H7 (cell line): ENCODE results near the gene PLD2. TPM values are rescaled to one million over a fixed set of nuclear protein-coding genes. Genes with fewer than 3 reads are reported as not detected.
A peak's percentile ranks its signal among the peaks of the same experiment; 100 is the strongest.
"Not testable (repeated sequence)": the region's sequence is repeated elsewhere in the genome, so short reads cannot be mapped to it uniquely, and the experiment has no call there.

Experiments used
- DNase-seq: peaks from one replicate; pipeline ENCODE4 v3.0.0; 2012
- H3K27me3 ChIP-seq: 2 replicates; pipeline ENCODE4 v1.6.0; 2011; ENCODE audit warnings: mild to moderate bottlenecking, low read length; ENCODE audit not compliant: control insufficient read depth, insufficient read depth
- H3K36me3 ChIP-seq: replicated peaks from 2 replicates; pipeline ENCODE4 v1.5.1; 2011; ENCODE audit warnings: low read length; ENCODE audit not compliant: control insufficient read depth, insufficient read depth
- H3K4me3 ChIP-seq: 2 replicates; pipeline ENCODE4 v1.5.1; 2011; ENCODE audit warnings: low read depth, mild to moderate bottlenecking, control low read depth, low read length, moderate library complexity; ENCODE audit not compliant: insufficient read depth
- total RNA-seq: library from RNA; depleted of rRNA; stranded (reverse); fragments of >200 nt; shearing (Covaris generic); gene quantifications from 2 replicates; pipeline ENCODE4 v1.2.3, GENCODE V29; 2014

Gene PLD2
- total RNA-seq, 1 experiment from 2014 or later, result 36.5 TPM

DNA sequence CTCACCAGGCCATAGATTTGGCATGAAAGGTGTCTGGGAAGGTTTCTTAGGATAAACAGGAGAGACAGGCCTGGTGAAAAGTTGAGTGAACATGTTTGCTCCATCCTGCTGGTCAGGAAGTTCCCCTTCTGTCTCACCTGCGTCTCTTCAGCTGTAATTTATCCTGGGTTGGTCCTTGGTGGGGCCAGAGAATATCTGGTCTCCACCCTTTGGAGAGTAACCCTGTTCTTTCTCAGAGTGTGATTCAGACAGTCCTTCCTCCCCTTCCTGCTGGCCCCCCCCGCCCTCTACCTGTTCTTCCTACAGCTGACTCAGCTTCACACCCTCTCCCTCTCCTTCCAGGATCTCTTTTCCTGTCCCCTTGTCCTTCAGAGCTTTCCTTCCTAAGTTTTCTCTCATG lies 43.3 kb downstream of the PLD2 start:
- H3K27me3 ChIP-seq, result no peaks in the 10 kb centered on the region
- DNase-seq, result no peak
- H3K4me3 ChIP-seq, result no peak overlapping the region
- no peaks in the 10 kb centered on the region for H3K36me3 ChIP-seq

DNA sequence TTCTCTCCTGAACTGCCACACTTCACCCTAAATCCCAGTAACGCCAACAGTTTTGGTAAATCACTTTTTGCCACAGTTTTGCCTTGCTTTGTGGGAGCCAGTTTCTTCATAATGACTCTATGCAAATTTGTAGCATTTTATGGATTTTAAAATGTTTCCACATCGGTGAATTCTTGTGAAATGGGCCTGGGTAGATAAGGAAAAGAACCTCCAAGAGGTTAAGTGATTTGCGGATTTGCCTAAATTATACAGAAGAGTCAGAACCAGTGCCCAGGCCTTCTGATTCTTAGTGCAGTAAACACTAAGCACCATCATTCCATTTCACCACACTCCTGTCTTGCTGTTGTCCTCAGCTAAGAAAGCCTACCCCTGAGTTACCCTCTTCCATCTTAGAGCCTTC lies 44.1 kb downstream of the PLD2 start:
- no peaks in the 10 kb centered on the region for H3K27me3 ChIP-seq
- no peak overlapping the region for H3K4me3 ChIP-seq
- no peaks in the 10 kb centered on the region for H3K36me3 ChIP-seq
- DNase-seq, result no peak

DNA sequence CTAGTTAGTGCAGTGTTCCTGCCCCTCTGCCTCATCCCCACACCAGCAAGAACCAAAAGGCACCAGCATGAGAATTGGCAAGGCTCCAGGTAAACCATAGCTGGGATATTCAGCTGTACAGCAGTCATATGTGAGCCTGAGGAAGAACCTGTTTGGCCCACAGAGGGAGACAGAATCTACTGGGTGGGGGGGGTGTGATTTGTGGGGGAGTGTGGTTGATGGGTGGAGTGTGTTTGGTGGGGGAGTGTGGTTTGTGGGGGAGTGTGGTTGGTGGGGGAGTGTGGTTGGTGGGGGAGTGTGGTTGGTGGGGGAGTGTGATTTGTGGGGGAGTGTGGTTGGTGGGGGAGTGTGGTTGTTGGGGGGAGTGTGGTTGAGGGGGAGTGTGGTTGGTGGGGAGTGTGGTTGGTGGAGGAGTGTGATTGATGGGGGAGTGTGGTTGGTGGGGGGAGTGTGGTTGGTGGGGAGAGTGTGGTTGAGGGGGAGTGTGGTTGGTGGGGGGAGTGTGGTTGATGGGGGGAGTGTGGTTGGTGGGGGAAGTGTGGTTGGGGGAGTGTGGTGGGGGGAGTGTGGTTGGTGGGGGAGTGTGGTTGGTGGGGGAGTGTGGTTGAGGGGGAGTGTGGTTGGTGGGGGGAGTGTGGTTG lies 45.7 kb downstream of the PLD2 start:
- H3K36me3 ChIP-seq, result no peaks in the 10 kb centered on the region
- H3K4me3 ChIP-seq, result no peak overlapping the region
- H3K27me3 ChIP-seq, result no peaks in the 10 kb centered on the region
- DNase-seq, result no peak

DNA sequence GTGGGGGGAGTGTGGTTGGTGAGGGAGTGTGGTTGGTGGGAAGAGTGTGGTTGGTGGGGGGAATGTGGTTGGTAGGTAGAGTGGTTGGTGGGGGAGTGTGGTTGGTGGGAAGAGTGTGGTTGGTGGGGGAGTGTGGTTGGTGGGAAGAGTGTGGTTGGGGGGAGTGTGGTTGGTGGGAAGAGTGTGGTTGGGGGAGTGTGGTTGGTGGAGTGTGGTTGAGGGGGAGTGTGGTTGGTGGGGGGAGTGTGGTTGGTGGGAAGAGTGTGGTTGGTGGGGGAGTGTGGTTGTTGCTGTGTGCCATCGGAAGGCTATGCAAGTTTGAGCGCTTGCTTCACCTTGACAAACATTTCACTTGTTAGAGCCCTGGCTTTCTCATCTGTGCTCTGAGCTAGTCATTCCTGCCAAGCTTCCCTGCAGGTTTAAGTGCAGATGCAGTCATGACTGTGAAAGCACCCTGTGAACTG lies 46.3 kb downstream of the PLD2 start:
- Histone ChIP-seq H3K36me3 (no peaks in the 10 kb centered on the region), H3K27me3 (no peaks in the 10 kb centered on the region), H3K4me3 (no peak overlapping the region)
- no peak for DNase-seq

DNA sequence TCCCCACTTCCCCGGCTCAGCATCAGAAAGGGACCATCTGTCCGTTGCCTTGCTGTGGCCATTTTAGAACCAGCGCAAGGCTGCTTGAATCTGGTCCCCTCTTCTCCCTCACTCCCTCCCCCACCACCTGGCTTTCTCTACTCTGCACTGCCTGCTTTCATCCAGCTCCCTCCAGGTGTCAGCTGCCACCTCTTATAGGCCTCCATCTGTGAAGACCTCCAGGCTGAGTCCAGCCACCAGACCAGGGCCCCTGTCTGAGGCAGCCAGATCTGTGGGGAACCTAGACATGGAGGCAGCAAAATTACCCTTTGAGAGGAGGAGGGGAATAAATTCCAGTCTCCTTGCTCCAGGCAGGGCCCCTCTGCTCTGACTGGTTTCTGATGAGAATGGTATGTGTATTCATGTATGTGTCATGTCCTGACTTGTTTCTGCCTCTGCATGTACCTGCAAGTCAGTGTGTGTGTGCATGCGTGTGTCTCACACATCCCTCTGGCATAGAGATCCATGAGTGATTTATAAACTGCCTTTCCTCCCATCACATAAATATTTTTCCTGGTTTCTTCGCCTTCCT lies 47.2 kb downstream of the PLD2 start:
- DNase-seq, result no peak
- Histone ChIP-seq H3K4me3 (no peak overlapping the region), H3K36me3 (no peaks in the 10 kb centered on the region), H3K27me3 (no peaks in the 10 kb centered on the region)

DNA sequence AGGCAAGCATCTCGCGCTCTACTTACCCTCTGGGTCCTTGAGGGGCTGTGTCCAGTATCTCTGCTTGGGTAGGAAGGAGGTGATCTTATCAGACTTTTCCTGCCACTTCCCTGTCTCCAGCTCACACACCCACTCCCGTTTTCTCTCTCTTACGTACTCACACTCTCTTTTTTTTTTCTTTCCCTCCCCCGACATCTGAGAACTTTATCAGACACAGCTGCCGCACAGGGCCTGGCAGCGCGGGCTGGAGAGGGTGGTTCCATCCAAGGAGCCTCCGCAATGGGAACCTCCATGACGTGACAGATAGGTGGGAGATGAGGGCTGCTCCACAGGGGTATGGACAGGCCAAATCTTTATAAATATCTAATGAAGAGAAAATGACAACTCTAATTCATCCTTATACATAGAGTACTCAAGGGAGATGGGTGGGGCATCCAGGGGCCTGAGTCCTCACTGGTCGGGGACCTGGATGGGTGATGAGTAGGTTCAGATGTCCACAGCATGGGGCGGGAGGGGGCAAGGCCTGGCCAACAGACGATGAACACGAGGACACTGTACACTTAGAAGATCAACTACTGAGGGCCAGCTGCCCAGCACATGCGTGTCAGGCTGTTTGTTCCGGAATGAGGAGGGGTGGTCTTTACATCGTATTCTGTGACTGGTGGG lies 49.5 kb downstream of the PLD2 start:
- Histone ChIP-seq H3K36me3 (no peaks in the 10 kb centered on the region; the same call in 1 of the 2 replicates), H3K4me3 (no peak overlapping the region), H3K27me3 (no peaks in the 10 kb centered on the region)
- DNase-seq, result no peak

DNA sequence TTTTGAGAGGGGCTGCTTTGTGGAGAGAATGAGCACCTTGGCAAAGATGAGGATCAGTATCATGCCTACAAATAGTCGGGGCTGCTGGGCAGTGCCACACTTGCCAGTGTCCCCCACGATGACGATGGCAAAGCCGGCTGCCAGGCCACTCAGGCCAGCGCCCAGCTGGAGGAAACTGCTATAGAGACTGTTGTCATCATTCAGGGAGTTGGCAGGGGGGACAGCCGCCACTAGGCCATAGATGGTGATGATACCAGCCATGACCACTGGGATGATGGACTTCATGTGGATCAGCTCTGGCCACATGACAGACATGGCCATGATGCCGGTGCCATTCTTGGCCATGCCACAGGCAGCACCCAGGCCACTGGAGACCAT lies 50.0 kb downstream of the PLD2 start:
- no peak for DNase-seq
- no peaks in the 10 kb centered on the region; the same call in 1 of the 2 replicates for H3K36me3 ChIP-seq
- H3K4me3 ChIP-seq, result no peak overlapping the region
- H3K27me3 ChIP-seq, result no peaks in the 10 kb centered on the region

DNA sequence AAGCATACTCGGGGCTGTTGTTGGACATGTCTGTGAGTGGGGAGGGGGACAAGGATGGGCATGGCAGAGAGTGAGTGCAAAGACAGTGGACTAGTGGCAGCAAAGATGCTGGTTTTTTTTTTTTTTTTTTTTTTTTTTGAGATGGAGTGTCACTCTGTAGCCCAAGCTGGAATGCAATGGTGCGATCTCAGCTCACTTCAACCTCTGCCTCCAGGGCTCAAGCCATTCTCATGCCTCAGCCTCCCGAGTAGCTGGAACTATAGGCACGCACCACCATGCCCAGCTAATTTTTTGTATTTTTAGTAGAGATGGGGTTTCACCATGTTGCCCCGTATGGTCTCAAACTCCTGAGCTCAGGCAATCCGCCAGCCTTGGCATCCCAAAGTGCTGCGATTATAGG lies 50.4 kb downstream of the PLD2 start:
- not testable (repeated sequence) for H3K36me3 ChIP-seq, DNase-seq, H3K27me3 ChIP-seq, H3K4me3 ChIP-seq

DNA sequence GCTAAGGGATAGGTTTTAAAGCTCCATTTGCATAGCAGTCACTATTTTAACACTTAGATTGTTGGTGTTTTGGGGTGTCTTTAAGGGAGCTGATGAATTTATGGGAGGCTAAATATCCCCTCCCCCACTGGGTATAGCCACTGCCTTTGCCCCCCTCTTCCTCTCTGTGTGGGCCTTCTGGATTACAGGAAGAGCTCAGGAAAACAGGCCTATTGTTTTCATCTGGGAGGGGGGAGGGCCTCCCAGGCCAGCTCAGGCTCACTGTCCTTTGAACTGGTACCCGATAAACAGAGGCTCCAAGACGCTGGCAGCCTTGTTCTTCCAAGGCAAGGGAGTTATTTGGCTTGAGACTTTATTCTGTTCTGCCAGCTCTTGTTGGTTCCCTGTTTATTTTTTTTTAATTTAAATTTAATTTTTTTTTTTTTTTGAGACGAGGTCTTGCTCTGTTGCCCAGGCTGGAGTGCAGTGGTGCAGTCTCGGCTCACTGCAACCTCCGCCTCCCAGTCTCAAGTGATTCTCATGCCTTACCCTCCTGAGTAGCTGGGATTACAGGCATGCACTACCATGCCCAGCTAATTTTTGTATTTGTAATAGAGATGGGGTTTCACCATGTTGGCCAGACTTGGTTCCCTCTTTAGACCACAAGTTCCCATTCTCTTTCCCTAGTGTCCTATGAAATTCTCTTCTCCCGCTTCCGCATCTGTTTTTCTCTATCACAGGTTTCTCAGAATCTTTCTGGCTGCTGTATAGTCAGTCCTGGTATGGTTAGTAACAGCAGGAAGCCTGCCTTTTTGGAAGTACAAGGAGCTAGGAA lies 51.3 kb downstream of the PLD2 start:
- no peaks in the 10 kb centered on the region; the same call in 1 of the 2 replicates for H3K36me3 ChIP-seq
- H3K4me3 ChIP-seq, result no peak overlapping the region
- DNase-seq, result peak; percentile 90
- no peaks in the 10 kb centered on the region for H3K27me3 ChIP-seq

DNA sequence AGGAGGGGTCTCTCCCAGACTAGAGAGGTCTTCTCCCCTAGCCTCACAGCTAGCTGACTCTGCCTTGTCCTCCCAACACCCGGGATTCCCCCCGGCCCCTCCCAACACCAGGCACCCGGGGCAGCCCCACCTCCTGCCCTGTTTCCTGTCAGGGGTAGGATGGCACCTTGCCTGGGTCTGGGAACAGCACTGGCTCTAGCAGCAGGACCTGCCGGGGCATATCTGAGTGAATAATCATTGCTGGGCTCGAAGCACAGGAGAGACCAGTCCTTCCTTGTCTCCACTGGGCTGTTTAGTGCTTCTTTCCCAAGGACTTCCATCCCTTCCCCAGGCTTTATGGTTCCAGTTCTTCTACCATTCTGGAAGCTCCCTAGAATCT lies 51.9 kb downstream of the PLD2 start:
- Histone ChIP-seq H3K4me3 (no peak overlapping the region), H3K27me3 (no peaks in the 10 kb centered on the region), H3K36me3 (no peaks in the 10 kb centered on the region; the same call in 1 of the 2 replicates)
- peak; percentile 80 for DNase-seq

DNA sequence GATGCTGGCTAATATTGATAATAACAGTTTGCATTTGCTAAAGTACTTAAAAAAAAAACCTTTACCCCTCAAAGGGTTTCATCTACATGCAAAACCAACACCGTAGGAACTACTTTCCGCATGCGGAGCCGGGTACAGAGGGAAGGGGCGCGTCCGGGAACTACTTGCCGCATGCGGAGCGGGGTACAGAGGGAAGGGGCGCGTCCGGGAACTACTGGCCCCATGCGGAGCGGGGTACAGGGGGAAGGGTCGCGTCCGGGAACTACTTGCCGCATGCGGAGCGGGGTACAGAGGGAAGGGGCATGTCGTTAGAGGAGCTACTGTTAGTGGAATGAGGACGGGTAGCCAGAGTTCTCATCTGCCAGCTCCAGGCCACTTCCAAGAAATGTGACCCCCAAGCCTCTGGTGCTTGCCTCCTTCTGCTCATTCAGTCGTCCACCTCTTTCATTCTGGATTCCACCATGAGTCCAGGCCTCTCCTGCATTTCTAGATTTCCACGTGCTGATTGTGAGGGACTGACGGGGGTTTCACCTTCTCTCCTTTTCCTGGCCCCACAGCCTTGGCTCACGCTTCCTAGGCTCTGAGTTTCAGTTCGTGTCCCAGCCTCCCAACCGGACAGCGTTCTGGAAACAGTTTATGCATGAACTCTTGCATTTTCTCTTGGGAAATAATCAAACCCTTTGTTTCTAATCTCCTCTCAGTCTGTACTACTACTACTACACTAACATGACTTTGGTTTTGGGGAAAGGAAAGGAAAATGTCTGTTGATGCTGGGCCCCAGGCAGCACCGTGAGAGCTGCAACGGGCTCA lies 53.1 kb downstream of the PLD2 start:
- H3K27me3 ChIP-seq, result no peaks in the 10 kb centered on the region
- no peak overlapping the region for H3K4me3 ChIP-seq
- H3K36me3 ChIP-seq, result no peaks in the 10 kb centered on the region; the same call in 1 of the 2 replicates
- DNase-seq, result peak; percentile 57

DNA sequence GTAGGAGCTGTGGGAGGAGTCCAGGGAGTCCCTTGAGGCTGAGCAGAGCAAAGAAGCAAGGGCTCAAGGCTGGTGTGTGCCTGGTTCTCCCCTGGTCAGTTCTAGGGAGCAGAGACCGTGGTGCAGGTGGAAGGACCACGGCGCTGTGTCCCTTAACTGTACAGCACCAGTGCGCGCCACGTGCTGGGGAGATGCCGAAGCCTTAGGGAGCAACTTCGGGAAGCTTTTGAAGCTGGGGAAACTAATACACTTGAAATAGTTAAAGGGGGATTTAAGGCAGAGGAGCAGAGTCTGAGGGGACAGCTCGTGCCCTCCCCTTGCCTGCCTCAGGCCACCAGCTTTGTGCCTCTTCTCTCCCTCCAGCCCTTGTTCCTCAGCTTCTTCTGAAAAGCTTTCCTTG lies 53.7 kb downstream of the PLD2 start:
- Histone ChIP-seq H3K27me3 (no peaks in the 10 kb centered on the region), H3K36me3 (no peaks in the 10 kb centered on the region; the same call in 1 of the 2 replicates), H3K4me3 (no peak overlapping the region)
- DNase-seq, result no peak

DNA sequence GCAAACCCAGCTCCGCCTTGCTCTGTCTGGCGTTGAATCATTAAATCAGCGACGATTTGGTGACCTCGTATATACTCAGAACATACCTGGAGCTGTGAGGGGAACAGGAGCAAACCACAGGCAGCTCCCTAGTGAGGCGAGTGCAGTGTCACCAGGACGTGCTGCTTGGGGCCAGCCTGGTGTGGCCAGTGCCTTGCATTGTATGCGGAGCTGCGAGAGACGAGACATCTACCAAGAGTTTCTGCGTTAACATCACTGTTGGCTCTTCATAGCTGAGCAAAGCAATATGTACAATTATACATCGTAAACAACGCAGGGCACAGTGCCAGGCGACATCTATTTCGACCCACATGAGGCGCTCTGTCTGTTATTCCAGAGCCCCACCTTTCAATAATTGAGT lies 54.1 kb downstream of the PLD2 start:
- H3K36me3 ChIP-seq, result no peaks in the 10 kb centered on the region; the same call in 1 of the 2 replicates
- H3K4me3 ChIP-seq, result no peak overlapping the region
- H3K27me3 ChIP-seq, result no peaks in the 10 kb centered on the region
- no peak for DNase-seq

DNA sequence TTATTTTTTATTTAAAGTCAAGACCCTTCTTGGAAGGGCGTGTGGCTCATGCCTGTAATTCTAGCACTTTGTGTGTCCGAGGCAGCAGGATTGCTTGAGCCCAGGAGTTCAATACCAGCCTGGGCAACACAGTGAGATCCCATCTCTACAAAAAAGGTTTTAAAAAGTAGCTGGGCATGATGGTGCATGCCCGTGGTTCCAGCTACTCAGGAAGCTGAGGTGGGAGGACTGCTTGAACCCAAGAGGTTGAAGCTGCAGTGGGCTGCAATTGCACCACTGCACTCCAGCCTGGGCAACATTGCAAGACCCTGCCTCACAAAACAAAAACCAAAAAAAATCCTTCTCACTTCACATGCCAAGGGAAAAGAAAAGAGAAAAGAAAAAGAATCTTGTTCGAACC lies 55.8 kb downstream of the PLD2 start:
- no peaks in the 10 kb centered on the region for H3K27me3 ChIP-seq
- DNase-seq, result no peak
- H3K36me3 ChIP-seq, result no peaks in the 10 kb centered on the region; the same call in 1 of the 2 replicates
- no peak overlapping the region for H3K4me3 ChIP-seq
